Nephron progenitor cell (in vitro differentiated cells): ENCODE data around the gene PDE10A.

Experiments used
- DNase-seq: peaks from one replicate; pipeline ENCODE4 v3.0.0; 2021
- H3K27ac Mint-ChIP-seq: 2 replicates; pipeline ENCODE4 v1.8.0; 2021; ENCODE audit warnings: mild to moderate bottlenecking, moderate library complexity, mixed read lengths
- H3K27me3 Mint-ChIP-seq: 2 replicates; pipeline ENCODE4 v1.8.0; 2021; ENCODE audit warnings: mild to moderate bottlenecking, low read depth, mixed read lengths; ENCODE audit not compliant: poor library complexity
- H3K36me3 Mint-ChIP-seq: 2 replicates; pipeline ENCODE4 v1.8.0; 2021; ENCODE audit warnings: low read depth, mixed read lengths
- H3K4me1 Mint-ChIP-seq: 2 replicates; pipeline ENCODE4 v1.8.0; 2021; ENCODE audit warnings: mixed read lengths
- H3K4me3 Mint-ChIP-seq: 2 replicates; pipeline ENCODE4 v1.8.0; 2021; ENCODE audit warnings: mild to moderate bottlenecking, moderate library complexity, mixed read lengths
- H3K9me3 Mint-ChIP-seq: 2 replicates; pipeline ENCODE4 v1.8.0; 2021; ENCODE audit warnings: mild to moderate bottlenecking, moderate library complexity, mixed read lengths
- CTCF ChIP-seq: fragments of 200-600 bp; sonication (generic); IDR thresholded peaks from 2 replicates; pipeline ENCODE4 v1.5.0; 2021; ENCODE audit warnings: antibody characterized with exemption

The PDE10A gene

GRCh38 chr6:165677091-165677490, 14.1 kb upstream of the PDE10A start:
- Mint-ChIP-seq H3K36me3 (no peaks in the 10 kb centered on the region), H3K27me3 (peaks cover 18% of the 10 kb centered on the region), H3K4me1 (peaks cover 59% of the 10 kb centered on the region), H3K27ac (no peak overlapping the region), H3K9me3 (no peaks in the 10 kb centered on the region), H3K4me3 (no peak overlapping the region)
- no peak for DNase-seq
- no peak for TF ChIP-seq CTCF

GRCh38 chr6:165676435-165677068, 13.5 kb upstream of the PDE10A start:
- Mint-ChIP-seq H3K4me1 (peaks cover 59% of the 10 kb centered on the region), H3K36me3 (no peaks in the 10 kb centered on the region), H3K27me3 (peaks cover 18% of the 10 kb centered on the region), H3K27ac (no peak overlapping the region), H3K4me3 (no peak overlapping the region), H3K9me3 (no peaks in the 10 kb centered on the region)
- TF ChIP-seq CTCF, result no peak
- DNase-seq, result no peak

DNA sequence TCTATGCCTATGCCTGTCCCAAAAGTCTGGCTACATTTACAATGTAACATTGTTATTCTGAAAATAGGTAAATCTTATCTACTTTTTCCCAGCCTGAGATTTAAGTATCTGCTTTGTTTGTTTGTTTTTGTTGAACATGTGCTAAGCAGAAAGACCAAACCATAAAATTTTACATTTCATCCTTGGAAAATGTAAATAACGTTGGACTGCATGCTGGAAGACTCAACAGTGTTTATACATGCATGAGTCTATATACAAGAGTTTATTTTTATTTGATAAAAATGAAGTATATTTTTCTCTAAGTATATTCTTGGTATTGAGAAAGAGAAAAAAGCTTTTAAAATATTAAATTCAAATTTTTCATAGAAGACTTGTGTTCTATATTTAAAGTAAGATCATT, 12.1 kb upstream of the PDE10A start:
- Mint-ChIP-seq H3K27me3 (peaks cover 22% of the 10 kb centered on the region), H3K27ac (peak overlapping the region; percentile 80), H3K4me3 (no peak overlapping the region), H3K4me1 (peaks cover 51% of the 10 kb centered on the region), H3K9me3 (no peaks in the 10 kb centered on the region), H3K36me3 (no peaks in the 10 kb centered on the region)
- TF ChIP-seq CTCF, result no peak
- no peak for DNase-seq

- peaks cover 17% of the 10 kb centered on the region for H3K27me3 Mint-ChIP-seq
- H3K36me3 Mint-ChIP-seq, result no peaks in the 10 kb centered on the region
- peak overlapping the region; percentile 80 for H3K27ac Mint-ChIP-seq
- peaks cover 44% of the 10 kb centered on the region for H3K4me1 Mint-ChIP-seq
- no peak overlapping the region for H3K4me3 Mint-ChIP-seq
- no peaks in the 10 kb centered on the region for H3K9me3 Mint-ChIP-seq
- TF ChIP-seq CTCF, result no peak
- DNase-seq, result peak; percentile 18
Observed at GRCh38 chr6:165674155-165675029, 11.4 kb upstream of the PDE10A start.

DNA sequence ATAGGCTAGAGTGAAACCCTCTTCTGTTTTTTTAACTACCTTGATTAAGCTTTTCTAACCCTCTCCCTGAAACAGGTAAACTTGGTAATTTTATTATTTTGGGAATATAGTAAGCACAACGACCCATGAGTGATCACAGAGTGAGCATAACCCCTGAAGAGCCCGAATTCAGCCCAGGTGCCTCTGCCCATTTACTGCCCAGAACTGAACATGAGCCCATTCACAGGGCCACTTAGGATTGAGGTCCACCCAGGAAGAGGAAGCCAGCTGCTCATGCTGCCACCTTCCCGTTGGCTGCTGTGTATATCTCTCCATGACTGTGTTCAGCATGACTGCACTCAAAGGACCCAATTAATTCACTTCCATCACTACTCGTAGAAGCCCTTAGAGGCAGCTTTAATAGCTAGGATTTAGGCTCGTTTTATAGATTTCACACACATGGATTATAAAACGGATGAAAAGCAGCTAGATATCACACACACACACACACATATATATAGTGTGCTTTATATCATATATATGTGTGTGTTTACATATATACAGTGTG, 8.3 kb upstream of the PDE10A start:
- Mint-ChIP-seq H3K27ac (no peak overlapping the region), H3K4me1 (peaks cover 41% of the 10 kb centered on the region), H3K9me3 (no peaks in the 10 kb centered on the region), H3K27me3 (peaks cover 21% of the 10 kb centered on the region), H3K4me3 (no peak overlapping the region), H3K36me3 (no peaks in the 10 kb centered on the region)
- TF ChIP-seq CTCF, result no peak
- no peak for DNase-seq
